DMS114 treated with DMSO at 0.1 percent for 48 hours (cell line): ENCODE results near the gene EPN2.

ENCODE experiments used
- DNase-seq: peaks from one replicate; lab custom pipeline; 2025; ENCODE audit not compliant: unreplicated experiment; lab: John Stamatoyannopoulos, UW

The EPN2 gene

GRCh38 chr17:19291646-19292376 is 54.6 kb downstream of the EPN2 start:
- DNase-seq = no peak

GRCh38 chr17:19292377-19292711 is 55.2 kb downstream of the EPN2 start:
- DNase-seq = no peak

- no peak for DNase-seq
Observed at GRCh38 chr17:19294443-19294842, 57.3 kb downstream of the EPN2 start.

- no peak for DNase-seq
Observed at GRCh38 chr17:19295473-19296135, 58.4 kb downstream of the EPN2 start.

GRCh38 chr17:19296786-19297778 is 59.9 kb downstream of the EPN2 start:
- no peak for DNase-seq

GRCh38 chr17:19298569-19299213 is 61.5 kb downstream of the EPN2 start:
- DNase-seq = no peak

- no peak for DNase-seq
Observed at GRCh38 chr17:19299214-19299747, 62.1 kb downstream of the EPN2 start.

- no peak for DNase-seq
Observed at GRCh38 chr17:19299866-19300265, 62.7 kb downstream of the EPN2 start.

- DNase-seq = no peak
Observed at GRCh38 chr17:19301274-19301951, 64.2 kb downstream of the EPN2 start.

- DNase-seq = no peak
Observed at GRCh38 chr17:19301973-19302372, 64.8 kb downstream of the EPN2 start.

GRCh38 chr17:19302791-19303331 is 65.7 kb downstream of the EPN2 start:
- DNase-seq = no peak

GRCh38 chr17:19303367-19303776 is 66.2 kb downstream of the EPN2 start:
- DNase-seq = no peak

GRCh38 chr17:19304209-19304608 is 67.0 kb downstream of the EPN2 start:
- DNase-seq = no peak

GRCh38 chr17:19304751-19305150 is 67.6 kb downstream of the EPN2 start:
- DNase-seq = no peak

GRCh38 chr17:19305256-19305655 is 68.1 kb downstream of the EPN2 start:
- no peak for DNase-seq

GRCh38 chr17:19305761-19306159 is 68.6 kb downstream of the EPN2 start:
- DNase-seq = no peak

- no peak for DNase-seq
Observed at GRCh38 chr17:19306160-19307111, 69.3 kb downstream of the EPN2 start.

- no peak for DNase-seq
Observed at GRCh38 chr17:19307521-19307920, 70.4 kb downstream of the EPN2 start.

- no peak for DNase-seq
Observed at GRCh38 chr17:19308398-19308797, 71.2 kb downstream of the EPN2 start.
